Hindlimb muscle (tissue), 1 donor: ENCODE results near the gene PUS7. TPM values are rescaled to one million over a fixed set of nuclear protein-coding genes. Genes with fewer than 3 reads are reported as not detected.
"Not testable (repeated sequence)": the region's sequence is repeated elsewhere in the genome, so short reads cannot be mapped to it uniquely, and the experiment has no call there.

Experiments
- DNase-seq: peaks from one replicate; pipeline ENCODE4 v3.0.0-alpha.2; 2013
- polyA plus RNA-seq: library from polyadenylated mRNA; unstranded; fragments of 120-200 nt; gene quantifications from one replicate; pipeline ENCODE4 v1.2.1, GENCODE V29; 2013; ENCODE audit not compliant: insufficient read length

PUS7 gene
- polyA plus RNA-seq, 1 donor, result 12.6 TPM

DNA sequence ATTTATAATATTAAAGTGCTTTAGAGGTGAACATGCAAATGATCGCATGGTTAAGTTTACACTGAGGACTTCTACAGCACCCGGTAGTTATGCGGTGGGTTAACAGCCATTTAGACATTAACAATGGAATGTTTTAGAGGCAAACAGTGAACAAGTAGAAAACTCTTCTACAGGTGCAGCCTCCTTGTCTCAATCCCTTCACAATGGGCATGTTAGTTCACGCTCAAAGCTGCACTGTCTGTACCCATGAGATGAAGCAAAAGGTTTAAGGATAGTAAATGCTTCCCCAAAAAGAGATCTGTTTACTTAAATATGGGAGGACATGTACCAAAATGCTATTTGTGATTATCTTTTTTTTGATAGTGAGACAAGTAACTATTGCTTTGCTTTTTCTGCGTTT, 25.1 kb downstream of the PUS7 start:
- no peak for DNase-seq

GRCh38 chr7:105496521-105496920, 25.6 kb downstream of the PUS7 start:
- no peak for DNase-seq

DNA sequence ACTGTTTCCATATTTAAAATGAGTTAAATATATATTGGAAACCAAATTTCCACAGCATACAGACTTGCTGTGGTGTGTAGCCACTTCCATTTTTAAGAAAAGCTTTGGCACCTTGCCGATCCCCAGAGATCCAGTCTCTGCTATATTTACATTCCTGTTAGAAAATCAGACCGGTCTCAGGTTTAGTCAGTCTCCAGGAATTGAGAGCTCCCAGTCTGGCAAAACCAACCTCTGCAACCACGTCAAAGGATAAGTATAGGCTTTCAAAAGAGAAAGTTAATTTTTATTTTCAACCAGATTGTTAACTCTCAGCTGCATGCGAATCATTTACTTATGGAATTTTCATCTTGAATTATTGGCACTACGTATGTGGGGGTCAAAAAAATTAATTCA, 28.2 kb downstream of the PUS7 start:
- peak; percentile 45 for DNase-seq

- peak; percentile 4 for DNase-seq
These were observed 28.7 kb downstream of the PUS7 start for GRCh38 chr7:105493196-105493922.

DNA sequence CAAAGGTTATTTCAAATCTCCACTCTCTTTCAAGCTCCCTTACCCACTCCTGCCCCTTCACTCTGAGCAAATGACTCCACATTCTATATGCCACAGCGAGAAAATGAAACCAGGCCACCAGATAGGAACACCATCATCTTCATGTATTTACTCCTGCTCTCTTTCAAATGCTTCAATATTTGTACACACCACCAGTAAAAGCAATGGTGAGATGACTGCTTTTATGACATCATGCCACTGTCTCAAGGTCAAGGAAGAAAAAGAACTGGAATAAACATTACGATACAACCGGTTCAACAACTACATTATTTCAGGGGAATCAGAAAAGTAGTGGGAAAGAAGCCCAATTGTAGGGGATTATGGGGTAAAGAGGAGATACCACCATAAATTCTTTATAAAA, 32.7 kb downstream of the PUS7 start:
- no peak for DNase-seq

- DNase-seq, result peak; percentile 23
These were observed 34.2 kb downstream of the PUS7 start for GRCh38 chr7:105487579-105488571.

DNA sequence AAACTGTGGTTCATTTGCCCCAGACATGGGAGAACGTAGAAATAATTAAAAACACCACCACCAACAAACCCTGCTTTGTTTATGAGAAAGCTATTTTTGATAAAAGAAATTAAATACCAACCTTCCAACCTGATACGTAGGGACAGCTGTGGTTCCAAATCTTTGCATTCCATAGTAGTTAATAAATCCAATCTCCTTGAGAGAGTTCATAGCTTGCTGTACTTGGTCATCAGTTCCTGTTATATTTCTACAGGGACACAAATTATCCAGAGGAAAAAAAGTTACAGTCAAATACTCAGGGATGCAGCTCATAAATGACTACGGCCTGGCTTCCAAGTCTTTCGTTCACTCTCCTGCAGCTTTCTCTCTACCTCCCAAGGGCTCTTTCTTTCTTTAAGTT, 41.1 kb downstream of the PUS7 start:
- DNase-seq, result no peak

- DNase-seq, result no peak
These were observed 43.5 kb downstream of the PUS7 start for GRCh38 chr7:105478606-105479005.

DNA sequence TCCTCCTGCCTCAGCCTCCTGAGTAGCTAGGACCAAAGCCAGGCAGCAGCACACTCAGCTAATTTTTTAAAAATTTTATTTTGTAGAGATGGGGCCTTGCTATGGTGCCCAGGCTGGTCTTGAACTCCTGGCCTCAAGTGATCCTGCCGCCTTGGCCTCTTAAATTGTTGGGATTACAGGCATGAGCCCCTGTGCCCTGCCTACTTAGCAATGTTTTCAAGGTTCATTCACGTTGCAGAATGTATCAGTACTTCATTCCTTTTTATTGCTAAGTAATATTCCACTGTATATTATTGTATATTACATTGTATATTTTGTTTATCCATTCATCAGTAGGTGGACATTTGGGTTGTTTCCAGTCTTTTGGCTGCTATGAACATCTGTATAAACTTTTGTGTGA, 44.2 kb downstream of the PUS7 start:
- no peak for DNase-seq

GRCh38 chr7:105474045-105474444, 48.0 kb downstream of the PUS7 start:
- DNase-seq, result no peak

- DNase-seq, result no peak
These were observed 48.9 kb downstream of the PUS7 start for GRCh38 chr7:105473163-105473562.

- no peak for DNase-seq
These were observed 51.2 kb downstream of the PUS7 start for GRCh38 chr7:105470846-105471245.

DNA sequence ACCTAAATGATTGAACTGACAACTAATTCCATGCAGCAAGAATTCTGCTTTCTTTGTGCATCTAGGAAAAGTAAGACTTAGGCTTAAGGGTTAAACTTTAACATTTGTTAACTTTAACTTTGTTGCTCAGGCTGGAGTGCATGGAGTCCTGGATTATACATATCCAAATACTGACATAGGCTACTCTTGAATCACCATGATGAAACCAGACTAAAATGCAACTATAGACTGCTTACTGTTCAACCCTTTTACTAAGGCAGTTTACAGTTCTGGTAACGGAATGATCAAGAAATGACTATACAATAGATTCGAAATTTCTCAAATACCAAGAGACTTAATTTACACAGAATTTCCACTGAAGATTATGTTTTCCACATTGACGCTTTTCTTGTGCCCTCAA, 52.0 kb downstream of the PUS7 start:
- DNase-seq, result no peak

GRCh38 chr7:105462765-105463420, 59.2 kb downstream of the PUS7 start:
- peak; percentile 29 for DNase-seq

DNA sequence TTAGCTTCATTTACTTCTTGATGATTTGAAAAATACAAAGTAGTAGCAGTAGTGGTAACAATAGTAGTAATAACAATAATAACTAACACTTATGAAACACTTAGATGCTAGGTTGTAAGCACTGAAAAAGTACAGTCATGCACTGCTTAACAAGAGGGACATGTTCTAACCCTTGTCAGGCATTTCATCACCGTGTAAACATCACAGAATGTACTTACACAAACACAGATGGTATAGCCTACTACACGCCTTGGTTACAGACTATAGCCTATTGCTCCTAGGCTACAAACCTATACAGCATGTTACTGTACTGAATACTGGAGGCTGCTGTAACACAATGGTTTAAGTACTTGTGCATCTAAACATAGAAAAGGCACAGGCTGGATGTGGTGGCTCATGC, 60.6 kb downstream of the PUS7 start:
- DNase-seq, result no peak

DNA sequence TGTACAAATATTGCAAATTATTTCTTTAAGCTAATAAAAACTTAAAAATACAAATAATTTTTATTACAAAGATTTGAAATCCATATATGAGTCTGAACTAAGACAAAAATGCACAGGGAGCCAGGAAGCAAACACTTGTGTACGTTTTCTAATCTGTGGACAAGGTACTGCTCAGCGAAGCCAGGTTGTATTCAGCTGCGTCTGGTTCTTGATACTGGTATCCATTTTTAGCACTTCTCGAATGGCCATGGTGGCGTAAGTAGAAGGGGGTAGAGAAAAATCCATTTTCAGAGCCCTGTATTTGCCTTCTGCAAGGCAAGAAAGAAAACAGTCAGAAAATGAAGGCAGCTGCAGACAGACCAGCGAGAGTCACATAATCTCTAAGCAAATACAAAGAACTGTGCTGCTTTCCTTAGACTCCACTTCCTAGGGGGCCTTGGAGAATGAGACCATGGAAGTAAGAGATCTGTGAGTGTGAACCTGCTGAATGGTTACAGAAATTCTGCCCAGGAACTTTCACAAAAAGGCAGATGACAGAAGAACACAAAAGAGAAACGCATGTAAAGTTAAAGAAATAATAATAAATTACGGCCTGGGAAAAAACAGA, 64.3 kb downstream of the PUS7 start:
- DNase-seq, result no peak

- DNase-seq, result no peak
These were observed 67.2 kb downstream of the PUS7 start for GRCh38 chr7:105454921-105455320.

- no peak for DNase-seq
These were observed 67.8 kb downstream of the PUS7 start for GRCh38 chr7:105454095-105454747.

DNA sequence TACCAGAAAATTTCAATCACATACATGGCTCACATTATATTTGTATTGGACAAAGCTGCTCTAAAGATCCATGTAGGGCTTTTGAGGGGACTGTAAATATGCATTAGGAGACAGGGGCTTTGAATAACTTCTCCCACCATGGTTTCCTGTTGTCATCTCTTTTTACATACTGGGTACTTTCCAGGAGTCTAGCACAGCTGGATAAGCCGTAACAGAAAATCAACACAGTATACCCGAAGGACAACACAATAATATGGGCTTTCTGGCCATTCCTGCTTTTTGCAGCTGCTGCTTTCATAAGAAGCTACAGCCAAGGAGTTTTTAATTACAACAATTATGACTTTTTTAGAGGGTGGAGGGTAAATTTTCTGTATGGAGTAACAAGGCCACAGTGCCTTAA, 70.0 kb downstream of the PUS7 start:
- DNase-seq, result peak; percentile 61

DNA sequence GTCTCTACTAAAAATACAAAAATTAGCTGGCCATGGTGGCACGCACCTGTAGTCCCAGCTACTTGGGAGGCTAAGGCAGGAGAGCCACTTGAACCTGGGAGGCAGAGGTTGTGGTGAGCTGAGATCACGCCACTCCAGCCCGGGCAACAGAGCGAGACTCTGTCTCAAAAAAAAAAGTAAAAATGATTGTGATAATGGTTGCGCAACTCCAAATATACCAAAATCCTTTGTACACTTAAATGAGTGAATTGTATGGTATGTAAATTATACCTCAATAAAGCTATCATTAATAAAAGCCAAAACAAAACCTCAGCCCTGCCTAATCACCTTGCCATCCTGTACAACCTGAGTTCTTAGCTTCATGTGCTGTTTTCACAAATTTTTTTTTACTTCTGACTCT, 71.2 kb downstream of the PUS7 start:
- DNase-seq, result not testable (repeated sequence)

DNA sequence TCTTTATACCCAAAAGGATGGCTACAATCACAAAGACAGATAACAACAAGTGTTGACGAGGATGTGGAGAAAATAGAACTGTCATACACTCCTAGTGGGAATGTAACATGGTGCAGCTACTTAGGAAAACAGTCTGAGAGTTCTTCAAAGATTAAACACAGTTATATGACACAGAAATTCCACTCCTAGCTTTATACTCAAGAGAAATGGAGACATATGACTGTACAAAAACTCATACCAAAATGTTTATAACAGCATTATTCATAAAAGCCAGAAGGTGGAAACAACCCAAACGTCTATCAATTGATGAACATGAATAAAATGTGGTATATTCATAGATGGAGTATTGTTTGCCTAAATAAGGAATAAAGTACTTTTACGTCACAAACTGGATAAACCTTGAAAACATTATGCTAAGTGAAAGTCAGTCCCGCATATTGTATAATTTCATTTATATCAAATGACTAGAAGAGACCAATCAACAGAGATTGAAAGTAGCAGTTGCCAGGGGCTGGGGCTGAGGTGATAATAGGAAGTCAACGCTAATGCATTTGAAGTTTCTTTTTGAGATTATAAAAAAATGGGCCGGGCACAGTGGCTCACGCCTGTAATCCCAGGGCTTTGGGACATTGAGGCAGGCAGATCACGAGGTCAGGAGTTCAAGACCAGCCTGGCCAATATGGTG, 71.8 kb downstream of the PUS7 start:
- no peak for DNase-seq

DNA sequence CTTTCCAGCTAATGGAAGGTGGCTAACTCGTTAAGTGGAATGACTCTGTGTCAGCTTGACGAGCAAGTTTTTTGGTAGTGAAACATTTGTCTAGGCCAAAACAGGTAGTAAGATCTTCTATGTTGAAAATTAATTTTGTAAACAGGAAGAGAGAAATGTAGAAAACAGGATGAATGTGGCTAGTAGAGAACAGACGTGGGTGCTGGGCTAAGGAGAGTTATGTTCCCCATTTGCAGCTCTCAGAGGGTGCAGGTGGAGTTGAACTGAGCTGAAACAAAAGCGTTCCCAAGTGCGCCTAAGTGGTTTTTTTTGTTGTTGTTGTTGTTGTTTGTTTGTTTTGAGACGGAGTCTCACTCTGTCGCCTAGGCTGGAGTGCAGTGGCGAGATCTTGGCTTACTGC, 73.9 kb downstream of the PUS7 start:
- DNase-seq, result no peak
